ENCODE data around the gene CFAP69. TPM values are rescaled to one million over a fixed set of nuclear protein-coding genes. Genes with fewer than 3 reads are reported as not detected.
A peak's percentile ranks its signal among the peaks of the same experiment; 100 is the strongest.
"Not testable (repeated sequence)": the region's sequence is repeated elsewhere in the genome, so short reads cannot be mapped to it uniquely, and the experiment has no call there.

The CFAP69 gene
- total RNA-seq, 1 experiment from 2014 or later: 0.68 TPM

DNA sequence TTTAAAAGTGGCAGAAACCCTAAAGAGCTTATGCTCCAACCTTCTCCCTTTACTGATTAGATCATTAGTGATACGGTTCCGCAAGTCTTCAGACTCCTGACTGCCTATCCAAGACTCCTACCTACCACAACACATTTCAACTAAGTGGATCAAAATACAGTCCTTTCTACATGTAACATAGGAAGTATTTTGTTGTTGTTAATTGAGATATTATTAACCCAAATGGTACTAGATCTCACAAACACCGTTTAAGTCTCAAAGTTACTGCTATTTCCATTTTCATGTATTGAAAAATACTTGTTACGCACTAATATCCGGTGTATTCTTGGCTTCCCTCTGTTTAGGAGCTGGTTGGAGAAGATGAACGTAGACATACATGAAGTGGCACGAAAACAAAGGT, 75.0 kb downstream of the CFAP69 start:
- in situ Hi-C loops (cut with HindIII; ENCODE audit: low pct_unique_long_range_greater_than_20kb, low sequenced_read_pairs): no loop called here
- DNase-seq (ENCODE audit: low read depth): no peak

DNA sequence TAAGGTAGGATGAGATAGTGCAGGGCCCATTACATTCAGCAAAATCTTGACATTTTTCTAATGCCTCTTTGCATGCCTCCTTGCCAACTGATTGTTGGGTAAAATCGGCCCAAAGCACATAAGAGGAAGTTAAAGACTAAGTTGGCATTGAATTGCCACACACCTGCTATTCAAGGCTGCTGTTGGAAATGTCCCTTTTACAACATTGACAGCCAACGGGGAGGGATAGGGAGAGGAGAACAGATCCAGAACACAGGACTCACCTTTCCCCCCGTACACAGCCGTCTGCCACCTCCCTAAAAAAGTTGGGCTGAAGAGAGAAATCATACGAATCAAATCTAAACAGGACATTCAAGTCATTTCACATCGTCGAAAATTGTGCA, 75.4 kb downstream of the CFAP69 start:
- no peak for DNase-seq (ENCODE audit: low read depth)
- in situ Hi-C loops (cut with HindIII; ENCODE audit: low pct_unique_long_range_greater_than_20kb, low sequenced_read_pairs): no loop called here

DNA sequence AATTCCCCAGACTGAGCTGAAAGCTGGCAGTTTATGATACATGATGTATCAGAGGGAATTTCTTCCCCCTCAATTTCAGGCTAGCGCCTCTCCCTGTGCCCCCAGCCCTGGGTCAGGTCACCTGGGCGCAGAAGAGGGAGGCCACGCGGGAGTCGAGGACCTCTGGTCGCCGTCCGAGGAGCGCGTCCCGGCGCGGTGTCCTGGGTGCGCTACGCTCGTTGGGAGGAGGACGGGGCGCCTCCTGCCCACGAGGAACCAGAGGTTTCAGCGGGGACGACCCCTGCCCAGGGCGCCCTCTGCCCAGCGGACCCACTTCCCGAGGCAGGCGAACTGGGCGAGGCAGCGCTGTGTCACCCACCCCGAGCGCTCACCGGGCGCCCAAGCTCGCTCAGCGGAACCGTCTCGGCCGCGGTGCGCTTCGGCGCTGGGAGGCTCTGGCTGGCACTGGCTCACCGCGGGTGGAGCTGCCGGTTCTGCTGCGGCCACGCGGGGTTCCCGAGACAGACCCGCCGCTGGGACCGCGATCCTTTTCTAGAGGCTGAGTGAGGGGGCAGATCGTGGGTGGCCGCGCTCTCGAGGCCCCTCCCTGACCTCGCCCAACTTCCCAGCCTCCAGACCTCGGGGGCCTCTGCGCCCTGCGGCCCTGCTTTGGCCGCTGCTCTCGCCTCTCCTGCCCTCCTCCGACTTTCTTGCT, 76.0 kb downstream of the CFAP69 start, which contains the start of gene FAM237B:
FAM237B (minus strand) TSS at position 504 of the 694 bp plus-strand sequence. CDS start 1,556 bp downstream, outside the sequence.
- in situ Hi-C loops (cut with HindIII; ENCODE audit: low pct_unique_long_range_greater_than_20kb, low sequenced_read_pairs): no loop called here
- no peak for DNase-seq (ENCODE audit: low read depth)

DNA sequence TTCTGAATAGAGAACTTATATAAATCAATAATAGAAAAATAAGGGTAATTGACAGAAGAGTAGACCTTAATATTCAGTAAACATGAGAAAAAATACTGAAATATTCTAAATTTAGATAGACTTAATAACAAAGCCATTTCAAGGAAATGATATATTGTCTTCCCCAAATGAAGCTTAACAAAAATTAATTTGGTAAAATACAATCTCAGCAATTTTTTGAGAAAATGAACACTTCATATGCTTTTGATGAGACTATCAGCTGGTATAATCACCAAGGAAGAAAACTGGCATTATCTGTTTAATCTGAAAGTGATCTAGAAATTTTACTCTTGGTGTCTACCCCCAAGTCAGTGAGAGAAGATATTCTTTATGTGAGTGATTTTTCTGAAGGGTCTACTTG, 77.9 kb downstream of the CFAP69 start:
- DNase-seq (ENCODE audit: low read depth): no peak
- in situ Hi-C loops (cut with HindIII; ENCODE audit: low pct_unique_long_range_greater_than_20kb, low sequenced_read_pairs): no loop called here

DNA sequence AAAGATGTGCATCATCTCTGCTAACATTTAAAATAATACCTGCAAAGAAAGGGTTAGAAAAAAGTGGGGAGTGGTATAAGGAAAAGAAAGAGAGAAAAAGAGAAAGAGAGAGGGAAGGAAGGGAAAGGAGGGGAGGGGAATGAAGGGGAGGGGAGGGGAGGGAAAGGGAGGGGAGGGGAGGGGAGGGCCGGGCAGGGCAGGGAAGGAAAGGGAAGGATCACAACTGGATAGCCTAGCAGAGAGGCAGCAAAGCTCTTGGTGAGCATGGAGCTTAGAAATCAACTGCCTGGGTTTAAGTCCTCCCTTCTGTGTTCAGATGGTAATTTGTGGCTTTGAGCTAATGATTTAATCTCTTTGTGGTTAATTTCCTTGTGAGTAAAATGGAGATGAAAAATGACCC, 81.5 kb downstream of the CFAP69 start:
- in situ Hi-C loops (cut with HindIII; ENCODE audit: low pct_unique_long_range_greater_than_20kb, low sequenced_read_pairs): no loop called here
- no peak for DNase-seq (ENCODE audit: low read depth)

DNA sequence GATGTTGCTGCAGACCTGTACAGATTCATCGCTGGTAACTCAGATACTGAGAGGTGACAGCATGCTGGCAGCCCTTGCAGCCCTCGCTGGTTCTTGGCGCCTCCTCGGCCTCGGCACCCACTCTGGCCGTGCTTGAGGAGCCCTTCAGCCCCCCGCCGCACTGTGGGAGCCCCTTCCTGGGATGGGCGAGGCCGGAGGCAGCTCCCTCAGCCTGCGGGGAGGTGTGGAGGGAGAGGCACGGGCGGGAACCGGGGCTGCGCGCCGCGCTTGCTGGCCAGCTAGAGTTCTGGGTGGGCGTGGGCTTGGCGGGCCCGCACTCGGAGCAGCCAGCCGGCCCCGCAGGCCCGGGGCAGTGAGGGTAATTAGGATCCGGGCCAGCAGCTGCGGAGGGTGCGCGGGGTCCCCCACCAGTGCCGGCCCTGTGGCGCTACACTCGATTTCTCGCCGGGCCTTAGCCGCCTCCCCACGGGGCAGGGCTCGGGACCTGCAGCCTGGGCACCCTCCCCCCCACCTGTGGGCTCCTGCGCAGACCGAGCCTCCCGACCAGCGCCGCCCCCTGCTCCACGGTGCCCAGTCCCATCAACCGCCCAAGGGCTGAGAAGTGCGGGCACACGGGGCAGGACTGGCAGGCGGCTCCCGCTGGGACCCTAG, 89.3 kb downstream of the CFAP69 start:
- DNase-seq (ENCODE audit: low read depth): no peak
- in situ Hi-C loops (cut with HindIII; ENCODE audit: low pct_unique_long_range_greater_than_20kb, low sequenced_read_pairs): no loop called here

DNA sequence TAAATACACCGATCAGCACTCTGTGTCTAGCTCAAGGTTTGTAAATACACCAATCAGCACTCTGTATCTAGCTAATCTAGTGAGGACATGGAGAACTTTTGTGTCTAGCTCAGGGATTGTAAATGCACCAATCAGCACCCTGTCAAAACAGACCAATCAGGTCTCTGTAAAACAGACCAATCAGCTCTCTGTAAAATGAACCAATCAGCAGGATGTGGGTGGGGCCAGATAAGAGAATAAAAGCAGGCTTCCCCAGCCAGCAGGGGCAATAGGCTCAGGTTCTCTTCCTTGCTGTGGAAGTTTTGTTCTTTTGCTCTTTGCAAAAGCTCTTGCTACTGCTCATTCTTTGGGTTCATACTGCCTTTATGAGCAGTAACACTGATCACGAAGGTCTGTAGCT, 90.0 kb downstream of the CFAP69 start:
- DNase-seq (ENCODE audit: low read depth); in situ Hi-C loops (cut with HindIII; ENCODE audit: low pct_unique_long_range_greater_than_20kb, low sequenced_read_pairs): not testable (repeated sequence)

DNA sequence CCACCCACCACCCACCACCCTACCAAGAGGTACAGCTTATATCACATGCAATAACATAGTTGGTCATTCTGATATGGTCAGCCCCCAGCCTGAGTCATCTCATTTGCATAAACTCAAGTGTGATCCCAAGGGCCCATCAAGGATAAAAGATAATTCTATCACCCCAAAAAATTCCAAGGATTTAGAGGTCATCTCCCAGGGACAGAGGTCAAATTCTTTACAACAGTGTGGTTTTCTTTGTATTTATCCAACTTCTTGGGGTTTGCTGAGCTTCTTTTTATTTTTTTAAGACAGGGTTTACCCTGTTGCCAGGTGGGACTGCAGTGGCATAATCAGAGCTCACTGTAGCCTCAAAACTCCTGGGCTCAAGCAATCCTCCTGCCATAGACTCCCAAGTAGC, 92.1 kb downstream of the CFAP69 start:
- peak; percentile 43 for DNase-seq (ENCODE audit: low read depth)
- in situ Hi-C loops (cut with HindIII; ENCODE audit: low pct_unique_long_range_greater_than_20kb, low sequenced_read_pairs): no loop called here

DNA sequence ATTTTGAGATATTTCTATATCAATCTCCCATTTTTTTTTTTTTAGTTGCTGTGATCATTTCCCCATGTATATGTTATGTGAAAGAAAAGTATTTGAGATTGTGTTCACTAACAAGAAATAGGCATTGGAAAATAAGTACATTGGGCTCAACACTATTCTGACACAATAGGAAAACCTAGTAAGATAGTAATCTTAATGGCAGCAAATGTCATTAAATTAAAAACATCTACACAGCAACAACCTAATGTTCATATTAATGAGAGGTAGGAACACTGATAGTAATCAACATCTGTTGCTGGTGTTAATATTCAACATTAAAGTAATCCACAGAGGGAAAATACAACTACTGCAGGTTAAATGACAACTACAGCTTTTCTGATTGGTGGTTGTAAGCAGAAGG, 100.0 kb downstream of the CFAP69 start:
- no peak for DNase-seq (ENCODE audit: low read depth)
- in situ Hi-C loops (cut with HindIII; ENCODE audit: low pct_unique_long_range_greater_than_20kb, low sequenced_read_pairs): no loop called here

DNA sequence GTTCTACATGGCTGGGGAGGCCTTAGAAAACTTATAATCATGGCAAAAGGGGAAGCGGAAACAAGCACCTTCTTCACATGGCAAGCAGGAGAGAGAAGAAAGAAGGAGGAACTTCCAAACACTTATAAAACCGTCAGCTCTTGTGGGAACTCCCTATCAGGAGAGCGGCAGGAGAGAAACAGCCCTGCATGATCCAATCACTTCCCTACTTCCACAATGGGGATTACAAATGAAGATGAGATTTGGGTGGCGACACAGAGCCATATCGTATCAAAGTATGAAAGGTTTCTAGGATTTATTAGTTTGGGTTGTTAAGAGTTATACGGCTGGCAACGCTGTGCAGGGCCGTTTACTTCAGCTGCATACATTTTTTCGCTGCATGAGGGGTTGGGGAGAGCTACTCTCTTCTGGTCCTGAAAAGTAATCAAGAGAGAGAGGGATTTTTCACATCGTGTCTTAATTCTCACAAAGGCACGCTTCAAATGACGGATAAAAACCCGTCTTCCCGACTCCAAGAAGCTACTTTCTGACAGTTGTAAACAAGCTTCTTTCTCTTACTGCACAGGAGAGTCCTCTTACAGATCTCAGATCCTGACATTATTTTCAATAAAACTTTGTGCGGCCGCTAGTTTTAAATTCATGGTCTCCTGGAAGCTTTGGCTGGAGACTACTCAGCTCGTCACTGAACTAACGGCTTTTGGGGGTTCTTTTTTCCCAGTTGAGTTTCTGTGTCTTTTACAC, 100.8 kb downstream of the CFAP69 start:
- in situ Hi-C loops (cut with HindIII; ENCODE audit: low pct_unique_long_range_greater_than_20kb, low sequenced_read_pairs): no loop called here
- DNase-seq (ENCODE audit: low read depth): no peak

DNA sequence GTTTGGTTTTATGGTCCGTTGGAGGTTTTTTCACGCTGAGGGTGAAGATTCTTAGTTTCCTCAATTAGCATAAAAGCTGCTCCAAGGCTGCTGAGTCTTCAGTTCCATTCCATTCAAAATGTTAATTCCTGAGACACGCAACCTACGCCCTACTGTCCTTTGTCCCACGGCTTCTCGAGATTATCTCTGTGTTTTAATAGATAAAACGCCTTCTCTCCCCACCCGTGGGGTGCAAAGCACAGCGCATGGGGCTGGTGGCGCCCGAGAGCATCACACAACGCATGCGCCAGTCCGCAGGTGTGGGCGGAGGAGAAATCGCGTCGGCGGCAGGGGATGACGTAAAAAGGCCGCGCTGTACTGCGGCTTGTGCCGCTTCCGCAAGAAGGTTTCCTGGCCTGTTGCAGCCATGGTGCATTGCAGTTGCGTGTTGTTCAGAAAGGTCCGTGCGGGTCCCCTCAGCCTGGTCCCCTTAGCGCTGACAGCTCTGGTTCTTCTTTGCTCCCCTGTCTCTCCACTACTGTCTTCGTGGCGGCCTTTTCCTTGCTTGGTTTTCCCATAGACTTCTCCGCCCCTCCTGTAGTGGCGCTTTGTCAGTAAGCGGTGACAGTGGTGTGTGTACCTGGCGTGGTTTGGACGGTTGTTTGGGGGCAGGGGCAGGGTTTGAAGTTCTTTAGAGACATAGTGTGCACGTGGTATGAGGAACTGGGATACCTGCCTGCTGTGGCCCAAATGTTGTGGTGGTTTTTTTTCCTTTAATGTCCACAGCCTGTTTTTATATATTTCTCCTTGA, 101.6 kb downstream of the CFAP69 start, which contains the start of gene GTPBP10:
GTPBP10 (plus strand) TSS at position 381 of the 790 bp plus-strand sequence; CDS start at position 407, 26 bp downstream.
- in situ Hi-C loops (cut with HindIII; ENCODE audit: low pct_unique_long_range_greater_than_20kb, low sequenced_read_pairs): no loop called here
- peak; percentile 90 for DNase-seq (ENCODE audit: low read depth)

DNA sequence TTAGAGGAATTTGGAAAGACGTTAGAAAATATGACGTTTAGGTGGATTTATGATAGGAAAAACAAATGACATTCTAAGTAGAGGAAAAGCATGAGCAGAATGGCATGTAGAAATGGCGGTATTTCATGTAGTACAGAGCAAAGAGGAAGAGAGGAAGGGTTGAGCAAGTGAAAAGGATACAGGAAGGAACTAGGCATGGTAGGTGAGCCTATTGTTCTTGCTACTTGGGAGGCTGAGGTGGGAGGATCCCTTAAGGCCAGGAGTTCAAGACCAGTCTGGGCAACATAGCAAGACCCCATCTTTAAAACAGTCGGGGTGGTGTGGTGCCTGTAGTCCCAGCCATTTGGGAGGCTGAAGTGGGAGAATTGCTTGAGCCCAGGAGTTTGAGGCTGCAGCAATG, 102.8 kb downstream of the CFAP69 start:
- DNase-seq (ENCODE audit: low read depth): no peak
- in situ Hi-C loops (cut with HindIII; ENCODE audit: low pct_unique_long_range_greater_than_20kb, low sequenced_read_pairs): no loop called here

DNA sequence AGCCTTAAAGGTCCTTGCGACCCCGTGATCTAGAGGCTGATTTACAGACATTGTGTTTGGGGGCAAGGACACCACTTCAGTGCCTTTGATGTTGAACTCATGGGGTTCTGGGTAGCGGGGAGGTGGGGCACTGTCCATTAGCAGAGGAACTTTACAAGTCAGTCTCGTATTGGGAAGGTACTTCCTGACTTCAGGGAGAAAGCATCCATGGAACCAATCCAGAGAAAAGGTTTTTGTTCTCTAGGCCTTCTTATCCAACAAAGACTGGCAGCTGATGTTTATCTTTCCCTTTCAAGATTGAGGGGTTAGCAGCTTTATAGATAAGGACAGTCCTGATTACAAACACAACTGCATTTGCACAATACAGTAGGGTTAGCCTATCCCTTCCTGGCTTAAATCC, 104.3 kb downstream of the CFAP69 start:
- in situ Hi-C loops (cut with HindIII; ENCODE audit: low pct_unique_long_range_greater_than_20kb, low sequenced_read_pairs): no loop called here
- no peak for DNase-seq (ENCODE audit: low read depth)

DNA sequence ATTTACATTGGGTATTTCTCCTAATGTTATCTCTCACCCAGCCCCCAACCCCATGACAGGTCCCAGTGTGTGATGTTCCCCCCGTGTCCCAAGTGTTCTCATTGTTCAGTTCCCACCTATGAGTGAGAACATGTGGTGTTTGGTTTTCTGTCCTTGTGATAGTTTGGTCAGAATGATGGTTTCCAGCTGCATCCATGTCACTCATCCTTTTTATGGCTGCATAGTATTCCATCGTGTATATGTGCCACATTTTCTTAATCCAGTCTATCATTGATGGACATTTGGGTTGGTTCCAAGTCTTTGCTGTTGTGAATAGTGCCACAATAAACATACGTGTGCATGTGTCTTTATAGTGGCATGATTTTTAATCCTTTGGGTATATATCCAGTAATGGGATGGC, 105.1 kb downstream of the CFAP69 start:
- in situ Hi-C loops (cut with HindIII; ENCODE audit: low pct_unique_long_range_greater_than_20kb, low sequenced_read_pairs); DNase-seq (ENCODE audit: low read depth): not testable (repeated sequence)

DNA sequence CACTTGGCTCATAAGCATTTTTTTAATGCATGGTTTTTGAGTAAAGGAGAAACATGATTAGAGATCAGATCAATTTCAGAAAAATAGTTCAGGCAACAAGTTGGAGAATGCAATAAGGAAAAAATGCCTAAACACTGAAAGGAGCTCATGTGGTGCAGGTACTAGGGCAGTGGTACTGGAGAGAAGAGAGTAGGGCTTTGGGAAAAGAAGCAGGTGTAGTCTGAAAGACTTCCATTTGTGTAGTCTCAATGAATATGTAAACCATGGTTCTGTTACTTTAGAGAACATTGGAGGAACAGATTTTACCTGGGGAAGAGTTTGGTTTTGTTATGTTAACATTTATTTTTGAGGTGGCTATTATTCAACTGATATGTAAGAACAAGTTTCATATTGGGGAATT, 107.0 kb downstream of the CFAP69 start:
- in situ Hi-C loops (cut with HindIII; ENCODE audit: low pct_unique_long_range_greater_than_20kb, low sequenced_read_pairs): no loop called here
- DNase-seq (ENCODE audit: low read depth): no peak
